ENCODE data around the gene GABRR1. TPM values are rescaled to one million over a fixed set of nuclear protein-coding genes. Genes with fewer than 3 reads are reported as not detected.

Gene GABRR1
- total RNA-seq, 3 donors from 2014 or later, result not detected

DNA sequence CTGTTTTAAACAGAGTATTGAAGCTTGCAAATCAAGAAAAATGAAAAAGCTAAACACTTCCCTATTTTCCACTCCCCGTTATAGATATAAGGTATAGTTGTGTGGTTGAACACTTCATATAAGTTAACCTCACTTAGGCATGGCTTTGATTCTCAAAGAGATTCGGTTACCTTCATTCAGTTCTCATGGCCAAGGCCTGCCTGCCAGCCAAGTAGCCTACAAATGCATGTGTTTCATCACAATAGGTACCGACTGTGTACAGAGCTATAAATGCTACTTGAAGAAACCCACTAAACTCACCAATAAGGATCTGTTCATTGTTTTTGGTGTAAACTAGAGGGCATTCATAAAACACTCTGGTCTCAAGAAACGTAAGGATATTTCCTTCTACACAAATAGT, 43.5 kb downstream of the GABRR1 start:
- intact Hi-C loops (cut with DNase I; ENCODE audit: low total_unique reads), result no loop called here
- TF ChIP-seq, protein P1, sequence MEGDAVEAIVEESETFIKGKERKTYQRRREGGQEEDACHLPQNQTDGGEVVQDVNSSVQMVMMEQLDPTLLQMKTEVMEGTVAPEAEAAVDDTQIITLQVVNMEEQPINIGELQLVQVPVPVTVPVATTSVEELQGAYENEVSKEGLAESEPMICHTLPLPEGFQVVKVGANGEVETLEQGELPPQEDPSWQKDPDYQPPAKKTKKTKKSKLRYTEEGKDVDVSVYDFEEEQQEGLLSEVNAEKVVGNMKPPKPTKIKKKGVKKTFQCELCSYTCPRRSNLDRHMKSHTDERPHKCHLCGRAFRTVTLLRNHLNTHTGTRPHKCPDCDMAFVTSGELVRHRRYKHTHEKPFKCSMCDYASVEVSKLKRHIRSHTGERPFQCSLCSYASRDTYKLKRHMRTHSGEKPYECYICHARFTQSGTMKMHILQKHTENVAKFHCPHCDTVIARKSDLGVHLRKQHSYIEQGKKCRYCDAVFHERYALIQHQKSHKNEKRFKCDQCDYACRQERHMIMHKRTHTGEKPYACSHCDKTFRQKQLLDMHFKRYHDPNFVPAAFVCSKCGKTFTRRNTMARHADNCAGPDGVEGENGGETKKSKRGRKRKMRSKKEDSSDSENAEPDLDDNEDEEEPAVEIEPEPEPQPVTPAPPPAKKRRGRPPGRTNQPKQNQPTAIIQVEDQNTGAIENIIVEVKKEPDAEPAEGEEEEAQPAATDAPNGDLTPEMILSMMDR (IDR thresholded peaks at IDR 0.05), result no peak
- TF ChIP-seq POLR2A (IDR thresholded peaks at IDR 0.05) (no peak), POLR2AphosphoS5 (IDR thresholded peaks at IDR 0.05) (no peak)
- no peaks in the 10 kb centered on the region for H3K4me1 ChIP-seq
- H3K27ac ChIP-seq, result no peak overlapping the region
- no peaks in the 10 kb centered on the region for H3K9me3 ChIP-seq
- no peak overlapping the region for H3K4me3 ChIP-seq
- H3K36me3 ChIP-seq, result no peaks in the 10 kb centered on the region
- H3K27me3 ChIP-seq, result no peaks in the 10 kb centered on the region
- no peak for DNase-seq (ENCODE audit: low spot score in 2 of 2)

DNA sequence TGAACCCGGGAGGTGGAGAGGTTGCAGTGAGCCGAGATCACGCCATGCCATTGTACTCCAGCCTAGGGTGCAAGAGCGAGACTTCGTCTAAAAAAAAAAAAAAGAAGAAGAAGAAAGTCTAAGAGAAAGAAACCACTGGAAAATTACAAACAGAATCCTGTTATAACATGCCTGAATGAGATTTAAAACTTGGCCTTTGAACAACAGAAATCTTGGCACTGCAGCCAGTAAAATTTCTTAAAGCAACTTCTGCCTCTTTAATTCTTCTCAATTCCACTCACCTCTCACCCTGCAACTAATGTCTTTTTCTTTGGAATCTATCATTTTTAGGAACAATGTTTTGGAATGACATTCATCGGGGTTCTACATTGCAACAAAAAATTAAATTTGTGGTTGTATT, 45.0 kb downstream of the GABRR1 start:
- Histone ChIP-seq H3K27ac (no peak overlapping the region), H3K27me3 (no peaks in the 10 kb centered on the region), H3K36me3 (no peaks in the 10 kb centered on the region), H3K4me3 (no peak overlapping the region), H3K4me1 (no peaks in the 10 kb centered on the region), H3K9me3 (no peaks in the 10 kb centered on the region)
- intact Hi-C loops (cut with DNase I; ENCODE audit: low total_unique reads), result no loop called here
- TF ChIP-seq POLR2A (IDR thresholded peaks at IDR 0.05), result no peak
- TF ChIP-seq, protein P1 (IDR thresholded peaks at IDR 0.05), result no peak
- no peak for DNase-seq (ENCODE audit: low spot score in 2 of 2)

DNA sequence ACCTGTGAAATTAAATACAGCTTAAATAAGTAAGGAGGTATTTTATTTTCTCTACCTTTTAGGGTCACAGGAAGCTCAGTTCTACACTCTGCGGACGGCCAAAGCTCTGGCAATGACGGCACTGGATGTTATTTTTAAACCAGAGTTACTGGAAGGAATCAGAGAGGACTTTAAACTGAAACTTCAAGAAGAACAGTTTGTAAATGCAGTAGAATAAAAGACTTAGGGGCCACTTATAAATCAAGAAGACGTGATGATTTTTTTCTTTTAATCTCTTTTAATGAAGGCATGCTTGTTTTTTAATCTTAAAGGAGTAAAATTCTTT, 55.1 kb downstream of the GABRR1 start:
- DNase-seq (ENCODE audit: low spot score in 2 of 2), result no peak
- Histone ChIP-seq H3K27ac (peak overlapping the region; percentile 73 to 79), H3K36me3 (no peaks in the 10 kb centered on the region), H3K9me3 (no peaks in the 10 kb centered on the region), H3K4me3 (peak overlapping the region in 1 of 3 donors; percentile 6), H3K27me3 (no peaks in the 10 kb centered on the region), H3K4me1 (no peaks in the 10 kb centered on the region)
- intact Hi-C loops (cut with DNase I; ENCODE audit: low total_unique reads), result no loop called here
- TF ChIP-seq, protein P1 (IDR thresholded peaks at IDR 0.05), result no peak
- TF ChIP-seq POLR2AphosphoS5 (IDR thresholded peaks at IDR 0.05), result no peak
- no peak for TF ChIP-seq POLR2A (IDR thresholded peaks at IDR 0.05)

DNA sequence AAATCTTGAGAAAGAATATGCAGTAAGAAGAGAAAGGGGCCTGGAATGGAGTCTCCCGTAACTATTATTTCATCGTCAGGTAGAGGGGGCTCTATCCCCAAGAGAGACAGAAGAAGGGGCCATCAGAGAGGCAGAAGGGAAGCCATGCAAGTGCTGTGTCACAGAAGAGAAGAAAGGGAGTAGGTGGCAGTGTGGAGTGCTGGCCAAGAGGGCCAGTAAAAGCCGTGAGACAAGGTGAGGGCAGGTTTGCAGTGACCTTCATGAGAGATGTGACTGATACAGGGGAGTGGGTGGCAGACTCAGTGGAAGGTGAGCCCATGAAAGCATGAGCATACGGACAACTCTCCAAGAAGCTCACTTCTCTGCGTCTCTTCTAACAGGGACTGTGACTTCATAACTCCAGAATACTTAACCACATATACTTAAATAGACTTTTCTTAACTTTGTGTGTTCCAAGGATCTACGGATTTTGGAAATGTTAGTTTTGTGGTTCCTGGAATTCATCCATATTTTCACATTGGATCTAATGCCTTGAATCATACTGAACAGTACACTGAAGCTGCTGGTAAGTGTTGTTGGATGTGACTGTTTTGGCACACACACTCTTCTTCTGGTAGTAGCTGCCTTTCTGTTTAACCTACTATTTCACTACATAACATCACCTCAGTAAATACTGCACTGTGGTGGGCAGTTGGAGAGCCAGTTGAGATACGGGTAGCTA, 55.7 kb downstream of the GABRR1 start:
- no peak for TF ChIP-seq POLR2A (IDR thresholded peaks at IDR 0.05)
- no peak for TF ChIP-seq POLR2AphosphoS5 (IDR thresholded peaks at IDR 0.05)
- TF ChIP-seq, protein P1 (IDR thresholded peaks at IDR 0.05), result no peak
- H3K9me3 ChIP-seq, result no peaks in the 10 kb centered on the region
- H3K27me3 ChIP-seq, result no peaks in the 10 kb centered on the region
- no peaks in the 10 kb centered on the region for H3K4me1 ChIP-seq
- H3K36me3 ChIP-seq, result no peaks in the 10 kb centered on the region
- peak overlapping the region; percentile 73 to 79 for H3K27ac ChIP-seq
- intact Hi-C loops (cut with DNase I; ENCODE audit: low total_unique reads), result no loop called here
- H3K4me3 ChIP-seq, result peak overlapping the region in 1 of 3 donors; percentile 6
- DNase-seq (ENCODE audit: low spot score in 2 of 2), result no peak

DNA sequence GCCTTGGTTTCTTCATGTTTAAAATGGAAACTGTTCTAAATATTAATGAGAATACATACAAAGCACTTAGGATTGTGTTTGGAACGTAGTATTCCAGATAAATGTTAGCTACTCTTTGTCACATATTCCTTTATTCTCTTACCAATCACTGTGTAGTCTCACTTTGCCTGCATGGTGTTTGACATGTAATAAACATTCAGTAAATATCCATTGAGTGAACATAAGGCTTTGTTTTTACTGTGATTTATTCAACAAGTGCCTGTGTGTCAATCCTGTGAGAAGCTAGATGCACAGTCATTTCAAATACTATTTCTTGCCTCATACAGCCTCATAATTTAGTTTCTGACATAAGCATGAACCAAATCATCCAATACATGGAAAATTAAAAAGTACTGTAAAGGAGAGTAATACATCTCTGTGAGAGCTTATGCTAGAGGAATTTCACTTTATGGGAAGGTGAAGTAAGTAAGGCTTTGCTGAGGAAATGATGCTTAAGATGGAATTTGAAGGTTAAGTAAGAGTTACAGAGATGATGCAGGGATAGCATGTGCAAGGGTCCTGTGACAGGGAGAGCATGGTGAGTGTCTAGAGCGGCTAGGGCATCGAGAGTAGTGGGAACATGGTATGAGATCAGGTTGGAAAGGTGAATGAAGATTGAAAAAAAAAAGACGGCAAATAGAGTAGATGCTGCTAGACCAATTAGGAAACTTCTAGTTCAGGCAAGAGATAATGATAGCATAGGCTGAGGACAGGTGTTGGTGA, 56.6 kb downstream of the GABRR1 start:
- DNase-seq (ENCODE audit: low spot score in 2 of 2), result no peak
- TF ChIP-seq, protein P1 (IDR thresholded peaks at IDR 0.05), result no peak
- TF ChIP-seq POLR2A (IDR thresholded peaks at IDR 0.05), result no peak
- TF ChIP-seq POLR2AphosphoS5 (IDR thresholded peaks at IDR 0.05), result no peak
- Histone ChIP-seq H3K4me1 (no peaks in the 10 kb centered on the region), H3K27ac (peak overlapping the region; percentile 73 to 79), H3K27me3 (no peaks in the 10 kb centered on the region), H3K9me3 (no peaks in the 10 kb centered on the region), H3K4me3 (no peak overlapping the region), H3K36me3 (no peaks in the 10 kb centered on the region)
- intact Hi-C loops (cut with DNase I; ENCODE audit: low total_unique reads), result no loop called here

All from breast epithelium (tissue), 4 donors.